Measurements from ENCODE around the gene CTU2.

Gene CTU2

DNA sequence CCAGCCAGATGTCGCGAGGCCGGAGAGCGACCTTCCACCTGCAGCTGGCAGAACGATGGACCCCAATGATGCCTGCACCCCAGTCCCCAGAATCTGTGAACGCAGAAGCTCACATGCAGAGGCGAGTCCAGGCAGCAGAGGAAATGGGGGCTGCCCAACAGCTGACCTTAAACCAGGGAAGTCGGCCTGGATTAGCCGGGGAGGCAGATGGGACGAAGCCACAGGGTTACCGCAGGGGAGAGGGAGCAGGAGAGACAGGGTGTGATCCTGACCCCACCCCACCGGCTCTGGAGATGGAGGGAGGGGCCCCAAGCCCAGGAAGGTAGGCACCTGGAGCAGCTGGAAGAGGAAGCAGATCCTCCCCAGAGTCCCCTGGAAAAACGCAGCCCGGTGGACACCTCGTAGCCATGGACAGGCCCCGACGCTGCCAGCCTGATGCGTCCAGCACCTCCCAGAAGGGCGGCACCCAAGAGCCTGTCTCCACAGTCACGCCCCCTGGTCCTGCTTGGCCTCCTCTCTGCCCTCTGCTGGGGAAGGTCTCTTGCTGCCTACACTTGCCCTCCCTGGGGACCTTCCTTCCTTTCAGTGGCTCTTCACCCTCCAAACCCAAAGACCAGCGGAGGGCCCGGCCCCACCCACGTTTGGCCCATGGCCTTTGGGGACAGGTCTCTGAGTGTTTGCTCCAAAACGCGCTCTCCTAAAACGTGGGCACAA is 41.4 kb downstream of the CTU2 start:
- peak; percentile 4 for DNase-seq

DNA sequence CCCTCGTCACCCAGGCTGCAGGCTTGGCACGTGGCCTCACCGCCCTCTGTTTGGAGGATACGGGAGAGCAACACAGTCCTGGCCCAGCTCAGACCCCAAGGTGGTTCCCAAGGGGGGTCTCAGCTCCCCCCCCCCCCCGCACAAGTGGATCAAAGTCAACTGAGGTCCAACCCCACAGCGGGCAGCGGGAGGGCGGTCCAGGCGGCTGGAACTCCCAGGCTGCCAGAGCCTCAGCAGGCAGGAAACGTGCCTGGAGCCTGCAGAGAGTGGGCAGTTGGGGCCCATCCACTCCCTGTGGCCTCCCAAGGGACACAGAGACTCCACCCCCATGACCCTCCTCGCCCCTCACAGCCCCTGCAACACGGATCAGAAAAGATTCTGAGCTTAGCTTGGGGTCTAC is 42.1 kb downstream of the CTU2 start:
- DNase-seq = no peak

DNA sequence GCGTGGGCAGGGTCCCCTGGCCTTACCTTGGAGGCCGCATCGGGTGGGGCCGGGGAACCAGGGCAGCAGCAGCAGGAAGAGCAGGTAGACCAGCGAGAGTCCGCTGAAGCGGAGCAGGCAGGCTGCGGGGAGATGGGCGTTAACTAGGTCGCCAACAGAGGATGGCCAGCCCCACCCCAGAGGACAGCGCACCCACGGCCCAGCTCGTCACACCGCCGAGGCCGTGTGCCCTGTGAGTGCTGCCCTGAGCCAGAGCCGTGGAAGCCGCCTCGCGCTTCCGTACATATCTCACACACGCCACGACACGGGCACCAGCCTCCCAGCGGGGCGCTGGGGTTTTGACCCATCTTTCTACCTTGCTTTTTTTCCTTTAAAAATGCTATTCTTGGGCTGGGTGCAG is 43.1 kb downstream of the CTU2 start:
- DNase-seq = no peak

DNA sequence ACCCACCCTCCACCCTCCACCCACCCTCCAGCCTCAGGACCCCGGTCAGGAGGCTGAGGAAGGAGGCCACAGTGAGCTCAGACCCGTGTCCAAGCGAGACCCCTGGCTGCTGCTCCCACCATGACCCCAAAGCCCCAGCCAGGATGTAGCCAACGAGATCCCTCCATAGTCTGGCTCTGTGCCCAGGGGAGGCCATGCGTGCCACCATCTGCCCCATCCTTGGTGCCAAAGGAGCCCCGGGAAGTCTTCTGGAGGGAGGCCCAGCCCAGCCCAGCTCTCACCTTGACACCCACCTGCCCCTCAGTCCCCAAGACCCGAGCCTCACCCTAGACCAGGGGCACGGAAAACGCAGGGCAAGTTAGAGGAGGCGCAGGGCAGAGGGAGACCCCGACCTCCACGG is 44.6 kb downstream of the CTU2 start:
- no peak for DNase-seq

DNA sequence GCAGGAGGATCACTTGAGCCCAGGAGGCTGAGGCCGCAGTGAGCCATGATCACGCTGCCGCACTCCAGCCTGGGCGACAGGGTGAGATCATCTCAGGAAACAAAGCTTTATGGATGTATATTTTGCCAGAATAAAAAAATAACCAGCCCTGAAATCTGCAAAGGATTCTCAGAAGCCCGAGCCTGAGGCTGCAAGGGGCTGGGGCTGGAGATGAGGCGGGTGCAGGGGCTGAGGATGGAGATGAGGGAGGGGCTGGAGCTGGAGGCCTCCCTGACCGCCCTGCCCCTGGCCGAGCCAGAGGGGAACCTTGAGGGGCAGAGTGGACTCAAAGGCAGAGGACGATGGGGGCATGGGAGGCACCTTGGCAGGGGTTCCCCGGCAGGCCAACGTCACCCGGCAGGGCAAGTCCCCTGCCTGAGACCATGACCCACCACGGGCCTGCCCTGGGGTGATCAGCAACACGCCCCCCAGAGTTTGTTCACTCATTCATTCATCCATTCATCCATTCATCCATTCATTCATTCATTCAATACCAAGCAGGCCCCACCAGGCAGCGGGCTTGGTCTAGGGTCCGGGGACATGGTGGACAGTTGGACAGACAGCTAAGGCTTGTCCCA is 46.2 kb downstream of the CTU2 start:
- no peak for DNase-seq

DNA sequence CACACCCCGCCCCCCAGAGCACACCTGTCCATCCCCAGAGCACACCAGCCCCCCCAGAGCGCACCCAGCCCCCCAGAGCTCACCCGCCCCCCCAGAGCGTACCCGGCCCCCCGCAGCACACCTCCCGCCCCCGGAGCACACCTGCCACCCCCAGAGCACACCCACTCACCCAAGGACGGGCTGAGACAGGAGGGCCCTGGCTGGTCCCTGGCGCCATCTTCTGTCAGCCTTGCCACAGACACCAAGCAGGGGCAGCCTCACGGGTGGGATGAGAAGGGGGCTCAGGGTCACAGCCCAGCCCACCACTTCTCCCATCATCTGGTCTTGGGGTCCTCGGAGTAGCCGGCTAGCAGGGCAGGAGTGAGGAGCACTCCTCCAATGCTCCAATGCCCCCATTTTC is 46.9 kb downstream of the CTU2 start:
- no peak for DNase-seq

DNA sequence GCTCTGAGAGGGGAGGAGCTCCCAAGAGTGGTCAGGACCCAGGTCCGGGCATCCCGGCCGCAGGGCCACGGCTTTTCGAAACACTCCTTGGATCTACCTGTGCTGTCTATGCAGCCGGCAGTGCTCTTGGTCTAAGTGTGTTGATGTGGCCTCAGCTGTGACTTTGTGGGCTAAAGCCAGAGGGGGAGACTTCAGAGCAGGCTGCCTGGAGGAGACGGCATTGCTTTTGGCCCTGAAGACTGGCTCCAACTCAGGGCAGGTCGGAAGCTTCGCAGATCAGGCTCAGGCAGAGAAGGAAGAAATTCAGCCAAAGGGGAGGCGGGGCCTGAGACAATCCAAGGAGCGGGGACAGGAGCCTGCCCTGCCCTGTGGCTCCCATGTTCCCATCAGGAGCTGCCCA is 47.3 kb downstream of the CTU2 start:
- no peak for DNase-seq

DNA sequence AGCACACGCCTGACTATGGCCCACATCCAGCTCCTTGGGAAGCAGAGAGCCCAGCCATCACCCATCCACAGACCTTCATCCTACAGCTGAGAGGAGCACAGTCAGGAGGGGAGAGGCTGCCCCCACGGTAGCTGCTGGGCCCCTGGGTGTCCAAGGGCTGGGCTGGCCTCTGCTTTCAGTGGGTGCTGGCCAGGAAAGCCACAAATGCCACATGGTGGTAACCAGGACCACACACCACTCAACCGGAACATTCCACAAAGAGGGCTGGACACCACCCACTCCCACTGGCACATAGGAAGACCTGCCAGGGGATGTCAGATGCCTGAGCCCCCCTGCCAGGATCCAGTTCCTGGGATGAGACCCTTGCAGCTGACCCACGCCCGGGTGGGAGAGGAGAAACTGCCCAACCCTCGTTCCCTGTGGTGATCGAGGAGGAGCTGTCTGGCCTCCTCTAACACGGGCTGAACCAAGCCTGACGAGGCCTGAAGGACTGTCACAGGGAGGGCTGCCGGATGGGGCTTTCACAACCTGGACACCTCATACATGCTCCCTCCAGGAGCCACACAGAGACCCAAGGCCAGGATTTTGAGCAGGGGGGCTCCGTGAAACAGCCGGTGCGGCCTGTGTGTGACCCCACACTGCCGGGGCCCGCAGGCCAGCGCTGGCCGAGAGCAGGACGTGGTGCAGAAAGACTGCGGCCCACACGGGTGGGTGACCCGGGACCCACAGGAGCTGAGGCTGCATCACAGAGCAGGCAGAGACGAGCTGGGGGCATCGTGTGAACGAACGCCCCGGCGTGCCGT is 48.0 kb downstream of the CTU2 start:
- DNase-seq = no peak

DNA sequence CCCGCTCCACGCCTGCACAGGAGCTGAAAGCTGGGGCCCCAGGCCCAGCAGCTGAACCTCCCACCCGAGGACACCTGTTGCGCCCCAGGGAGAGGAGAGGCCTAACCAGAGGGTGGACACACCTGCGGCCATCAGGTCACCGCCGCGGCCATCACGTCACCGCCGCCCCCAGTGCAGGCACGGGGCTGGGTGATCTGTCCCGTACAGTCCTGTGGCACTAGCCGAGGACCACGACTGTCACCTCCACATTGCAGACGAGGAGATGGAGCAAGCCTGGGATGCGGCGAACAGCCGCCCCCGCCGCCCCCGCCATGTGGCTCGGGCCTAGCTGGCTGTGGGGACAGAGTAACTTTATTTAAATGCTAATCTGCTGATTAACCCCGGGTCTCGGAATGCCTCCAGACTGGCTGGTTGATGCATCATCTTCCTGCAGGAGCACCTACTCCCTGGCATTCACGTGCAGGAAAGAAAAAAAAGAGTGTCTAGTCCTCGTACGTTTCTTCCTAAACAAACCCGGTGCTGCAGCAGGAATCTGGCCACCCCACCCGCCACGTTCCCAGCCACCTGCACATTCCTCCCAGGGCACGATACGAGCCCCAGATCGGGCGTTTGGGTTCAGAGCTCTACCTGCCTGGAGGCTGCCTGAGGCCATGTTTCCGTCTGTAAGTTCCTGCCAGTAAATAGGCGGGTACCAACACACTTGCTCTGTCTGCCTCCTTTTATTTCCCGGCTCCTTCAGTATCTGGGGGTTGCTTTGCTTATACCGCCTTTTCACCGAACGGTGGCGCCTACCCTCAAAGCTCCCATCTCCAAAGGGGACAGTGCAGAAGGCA is 48.8 kb downstream of the CTU2 start:
- no peak for DNase-seq

DNA sequence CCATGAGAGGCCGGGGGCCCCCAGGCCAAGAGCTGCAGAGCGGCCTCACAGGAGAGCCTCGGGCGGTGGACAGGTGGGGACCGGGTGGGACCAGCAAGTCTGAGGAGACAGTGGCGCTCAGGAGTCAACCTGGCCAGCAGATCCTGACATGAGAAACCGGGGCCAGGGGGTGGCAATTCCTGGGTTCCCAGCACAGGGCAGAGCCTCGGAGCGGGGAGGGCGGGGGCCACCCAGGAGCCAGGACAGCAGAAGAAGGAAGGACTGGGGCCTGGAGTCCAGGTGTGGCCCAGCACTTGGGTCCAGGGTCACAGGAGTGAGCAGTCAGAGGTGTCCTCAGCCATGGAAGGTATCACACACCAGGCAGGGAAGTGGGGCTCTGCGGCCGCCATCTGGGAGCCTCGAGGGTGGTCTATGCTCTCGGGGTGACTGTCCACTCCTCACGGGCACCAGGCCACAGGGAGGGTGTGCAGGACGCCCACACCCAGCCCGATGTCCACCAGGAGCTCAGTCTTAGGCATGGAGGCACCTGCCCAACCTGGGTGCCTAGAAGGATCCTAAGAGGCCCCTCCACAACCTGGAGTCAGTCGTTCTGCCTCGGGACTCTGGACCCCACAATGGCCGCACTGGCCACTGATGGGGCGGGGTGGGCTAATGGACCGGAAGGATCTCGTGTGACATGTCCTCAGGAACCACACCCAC is 49.6 kb downstream of the CTU2 start:
- DNase-seq = no peak

DNA sequence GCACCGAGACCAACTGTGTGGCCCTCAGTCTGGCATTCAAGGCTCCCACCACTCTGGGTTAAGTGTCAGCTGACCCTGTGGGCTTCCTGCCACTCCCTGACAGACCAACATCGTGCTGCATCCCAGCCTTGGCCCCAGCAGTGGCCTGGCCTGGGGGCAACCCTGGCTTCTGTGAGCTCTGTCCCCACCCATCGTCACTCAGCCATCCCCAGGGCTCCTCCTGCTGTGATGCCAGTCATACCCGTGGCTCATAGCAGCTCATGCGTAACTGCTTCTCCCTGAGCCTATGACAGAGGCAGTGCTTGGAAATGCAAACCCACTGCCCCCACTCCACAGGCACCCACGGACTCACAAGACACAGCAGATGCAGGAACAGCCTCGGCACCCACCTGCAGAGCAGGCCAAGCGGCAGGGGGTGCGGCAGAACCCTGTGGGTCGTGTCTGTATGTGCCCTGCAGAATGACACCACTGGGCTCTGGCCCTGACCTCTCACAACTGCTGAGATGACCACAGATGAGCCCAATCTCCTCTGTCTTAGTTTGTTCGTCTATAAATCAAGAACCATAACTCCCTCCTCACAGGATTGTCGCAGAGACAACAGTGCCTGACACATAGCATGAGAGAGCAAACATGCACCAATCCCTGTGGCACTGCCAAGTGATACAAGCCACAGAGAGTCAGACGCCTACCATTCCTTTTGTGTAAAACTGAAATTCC is 52.1 kb downstream of the CTU2 start:
- no peak for DNase-seq

DNA sequence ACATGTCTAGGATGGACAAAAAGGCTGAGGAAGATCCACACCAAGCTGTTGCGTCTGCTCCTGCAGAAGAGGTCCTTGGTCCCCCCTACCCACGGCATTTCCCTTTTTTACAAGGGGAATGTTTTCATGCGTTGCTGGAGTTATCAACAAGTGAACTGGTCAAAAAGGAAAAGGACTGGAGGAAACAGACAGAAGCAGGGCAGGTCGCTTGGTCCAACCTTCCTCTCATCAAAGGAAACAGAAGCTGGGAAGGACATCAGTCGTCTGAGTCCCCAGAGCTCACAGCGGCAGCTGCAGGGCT is 52.6 kb downstream of the CTU2 start:
- DNase-seq = no peak

DNA sequence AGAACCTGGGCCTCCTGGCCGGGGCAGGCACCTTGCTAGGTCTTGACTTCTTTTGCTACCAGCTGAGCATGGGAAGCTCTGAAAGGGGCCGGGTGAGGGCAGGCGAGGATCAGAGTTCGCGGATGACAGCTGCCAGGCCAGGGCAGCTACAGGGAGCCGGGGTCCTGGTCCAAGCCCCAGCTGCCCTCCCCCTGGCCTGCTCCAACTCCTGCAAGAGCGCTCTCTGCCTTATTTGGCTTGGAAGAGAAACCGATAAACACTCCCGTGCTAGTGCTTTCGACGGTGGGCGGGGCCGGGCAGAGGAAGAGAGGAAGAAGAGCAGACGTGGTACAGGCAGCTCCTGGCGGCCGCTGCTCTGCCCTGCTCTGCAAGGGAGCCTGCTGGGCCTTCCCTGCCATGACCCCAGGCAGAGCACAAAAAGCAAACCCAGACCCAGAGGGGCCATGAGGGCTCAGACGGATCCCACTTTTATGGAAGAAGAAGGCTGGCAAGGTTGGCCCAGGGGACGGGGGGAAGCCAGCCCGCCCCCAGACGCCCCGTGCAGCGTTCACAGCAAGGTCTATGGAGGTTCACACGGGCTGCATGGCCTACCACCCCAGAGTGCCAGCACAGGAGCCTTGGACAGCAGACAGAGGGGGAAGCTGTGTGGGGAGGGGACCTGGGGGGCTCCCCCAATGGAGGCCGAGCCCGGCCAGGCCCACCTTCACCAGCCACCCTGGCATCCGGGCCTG is 53.1 kb downstream of the CTU2 start:
- no peak for DNase-seq

DNA sequence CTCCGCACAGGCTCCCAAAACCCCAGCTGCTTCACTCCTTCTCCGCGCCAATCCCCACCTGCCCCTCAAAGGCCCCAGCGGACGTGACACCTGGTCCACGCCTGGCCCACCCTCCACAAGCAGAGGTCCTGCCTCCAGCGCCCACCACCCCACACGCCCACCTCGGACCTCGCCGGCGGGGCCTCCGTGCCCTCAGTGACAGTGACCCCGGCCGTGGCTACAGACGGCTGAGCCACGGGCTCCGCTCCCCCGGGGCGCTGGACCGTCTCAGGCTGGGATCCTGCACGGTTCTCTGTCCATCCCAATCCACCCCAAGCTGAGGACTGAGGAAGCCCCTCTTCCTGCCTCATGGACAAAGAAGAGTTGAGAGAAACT is 53.7 kb downstream of the CTU2 start:
- DNase-seq = no peak

DNA sequence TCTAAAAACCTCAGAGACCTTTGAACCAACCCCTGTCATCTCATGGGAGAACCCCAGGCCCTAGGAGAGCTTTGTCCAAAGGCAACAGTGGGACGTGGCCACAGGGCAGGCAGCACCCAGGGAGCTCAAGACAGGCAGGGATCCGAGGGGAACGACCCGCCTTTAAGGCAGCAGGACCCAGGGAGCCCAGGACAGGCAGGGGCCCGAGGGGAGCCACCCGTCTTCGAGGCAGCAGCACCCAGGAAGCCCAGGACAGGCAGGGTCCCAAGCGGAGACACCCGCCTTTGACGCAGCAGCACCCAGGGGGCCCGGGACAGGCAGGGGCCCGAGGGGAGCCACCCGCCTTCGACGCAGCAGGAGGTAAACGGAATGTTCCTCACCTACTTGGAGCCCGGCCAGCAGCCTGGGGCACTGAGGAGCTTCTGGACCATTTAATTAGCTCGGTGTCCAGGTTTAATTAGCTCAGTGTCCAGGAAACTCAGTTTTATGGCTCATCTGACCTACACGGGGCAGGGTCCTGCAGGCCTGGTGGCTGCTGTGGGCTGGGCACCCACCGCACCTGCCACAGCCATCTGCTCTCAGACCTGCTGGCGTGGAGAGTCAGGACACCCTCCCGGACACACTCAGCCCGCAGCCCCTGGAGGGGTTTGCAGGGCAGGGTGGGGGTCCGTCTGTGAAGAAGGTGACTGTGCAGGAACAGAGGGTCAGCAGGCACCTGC is 54.3 kb downstream of the CTU2 start:
- no peak for DNase-seq

DNA sequence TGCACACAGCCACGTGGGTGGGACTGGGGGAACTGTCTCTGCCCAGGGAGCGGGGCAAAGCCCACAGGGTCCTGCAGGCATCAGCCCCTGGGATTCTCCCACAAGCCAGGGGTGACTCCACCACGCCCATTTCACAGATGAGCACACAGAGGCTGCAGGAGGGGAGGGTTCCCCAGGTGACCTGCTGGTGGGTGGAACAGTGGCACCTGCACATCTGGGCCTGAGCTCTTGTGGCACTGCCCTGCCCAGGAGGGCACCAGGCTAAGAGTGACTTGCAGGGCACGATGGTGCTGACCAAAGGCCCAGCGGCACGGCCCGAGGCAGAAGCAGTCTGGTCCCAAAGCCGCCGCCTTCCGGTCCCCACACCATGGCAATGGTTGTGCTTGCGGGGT is 54.8 kb downstream of the CTU2 start:
- no peak for DNase-seq

DNA sequence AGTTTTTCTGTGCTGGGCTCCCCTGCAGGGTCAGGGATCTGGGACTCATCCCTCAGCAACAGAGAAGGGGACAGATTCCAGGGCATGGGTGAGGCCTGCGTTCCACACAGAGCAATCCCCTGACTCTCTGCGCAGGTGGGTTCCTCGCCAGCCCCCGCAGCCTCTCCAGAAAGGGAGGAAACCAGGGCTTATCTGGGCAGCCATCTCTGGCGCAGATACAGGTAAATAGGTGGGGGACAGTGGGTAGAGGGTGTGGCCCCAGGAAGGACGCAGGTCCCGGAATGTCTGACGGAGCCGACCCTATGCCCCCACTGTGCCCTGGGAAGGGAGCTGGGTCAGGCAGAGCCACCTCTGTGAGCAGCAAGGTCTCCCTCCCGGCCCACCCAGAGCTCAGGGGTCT is 55.5 kb downstream of the CTU2 start:
- DNase-seq = no peak

DNA sequence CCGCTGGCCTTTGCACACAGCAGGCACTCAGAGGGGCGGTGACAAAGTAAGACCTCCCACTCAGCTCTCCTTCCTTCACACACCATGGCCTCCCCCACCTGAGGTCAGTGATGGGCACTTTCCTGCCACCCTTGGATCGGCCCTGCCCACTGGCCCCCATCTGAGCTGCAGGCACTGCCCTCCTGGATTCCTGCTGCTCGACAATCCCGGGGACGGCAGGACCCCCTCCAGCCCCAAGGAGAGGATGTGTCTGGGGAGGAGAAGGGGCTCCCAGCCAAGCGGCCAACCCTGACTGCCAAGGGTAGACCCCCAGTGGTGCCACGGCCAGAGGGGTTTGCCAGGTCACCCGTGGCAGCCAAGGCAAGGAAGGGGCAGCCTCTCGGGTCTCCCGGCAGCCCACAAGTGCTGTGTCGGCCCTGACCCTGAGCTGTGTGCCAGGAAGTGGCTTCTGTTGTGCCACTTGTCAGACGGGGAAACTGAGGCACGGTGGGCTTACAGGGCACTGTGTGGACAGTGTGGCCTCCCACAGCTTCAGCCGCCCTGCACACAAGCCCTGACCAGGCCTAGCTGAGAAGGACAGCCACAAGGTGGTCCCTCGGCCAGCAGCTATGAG is 56.1 kb downstream of the CTU2 start:
- DNase-seq = no peak

DNA sequence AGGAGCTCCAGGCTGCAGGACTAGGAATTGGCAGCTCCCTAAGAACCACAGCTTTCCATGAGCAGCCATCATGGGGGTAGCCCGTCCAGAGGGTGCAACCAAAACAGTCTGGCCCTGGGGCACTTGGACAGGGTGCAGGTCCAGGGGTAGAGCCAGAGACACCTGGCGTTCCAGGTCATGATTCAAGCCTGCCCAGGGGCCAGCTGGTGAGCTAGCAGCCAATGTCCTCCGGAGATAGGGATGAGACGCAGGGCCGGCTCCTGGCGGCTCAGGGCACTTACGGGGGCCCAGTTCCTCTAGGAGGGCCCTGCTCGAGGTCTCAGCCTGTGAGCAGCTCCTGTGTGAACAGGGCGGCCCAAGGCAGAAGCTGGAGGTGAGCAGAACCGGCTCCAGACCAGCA is 56.6 kb downstream of the CTU2 start:
- DNase-seq = no peak

DNA sequence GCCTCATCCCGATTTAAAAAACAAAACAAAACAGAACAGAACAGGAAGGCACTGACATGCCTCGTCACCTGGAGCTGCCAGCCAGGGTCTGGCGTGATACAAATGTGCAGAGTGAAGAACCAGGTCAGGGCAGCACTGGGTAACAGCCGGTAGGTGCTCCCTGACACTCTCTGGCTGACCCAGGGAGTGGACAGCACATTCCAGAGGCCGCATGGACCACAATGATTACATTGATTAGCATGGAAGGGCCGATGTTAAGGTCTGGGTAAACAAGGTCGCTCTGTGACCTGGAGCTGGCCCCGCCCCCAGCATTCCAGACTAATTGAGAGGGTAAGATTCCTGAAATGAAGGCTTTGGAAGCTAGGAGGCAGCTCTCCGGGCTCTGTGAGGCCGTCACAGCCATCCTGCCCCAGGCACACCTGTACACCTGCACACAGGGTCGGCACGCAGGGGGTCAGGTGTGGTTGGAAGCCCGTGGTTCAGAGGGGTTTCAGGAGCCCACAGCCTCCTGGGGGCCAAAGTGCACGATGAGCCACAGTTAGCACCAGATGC is 57.3 kb downstream of the CTU2 start:
- no peak for DNase-seq
